Stimulated activated CD4-positive, alpha-beta T cell treated with anti-CD3 and anti-CD28 coated beads, Interleukin-12 subunit alpha, Interleukin-12 subunit beta, amount 100 ng/mL, for 24 hours (primary cell): Measurements from ENCODE around the gene ADA.

Source experiments
- DNase-seq, 2 experiments: peaks; one replicate each; pipeline ENCODE4 v3.0.0-alpha.2; 2020; ENCODE audit warnings: low read depth in 2 of 2

Gene ADA

GRCh38 chr20:44624152-44624551 lies 27.3 kb downstream of the ADA start:
- DNase-seq: no peak

GRCh38 chr20:44622501-44623270 lies 28.8 kb downstream of the ADA start:
- no peak for DNase-seq

- DNase-seq: no peak
Measured at GRCh38 chr20:44621939-44622338, 29.6 kb downstream of the ADA start.

GRCh38 chr20:44621325-44621724 lies 30.2 kb downstream of the ADA start:
- DNase-seq: no peak

- no peak for DNase-seq
Measured at GRCh38 chr20:44620030-44620429, 31.5 kb downstream of the ADA start.

DNA sequence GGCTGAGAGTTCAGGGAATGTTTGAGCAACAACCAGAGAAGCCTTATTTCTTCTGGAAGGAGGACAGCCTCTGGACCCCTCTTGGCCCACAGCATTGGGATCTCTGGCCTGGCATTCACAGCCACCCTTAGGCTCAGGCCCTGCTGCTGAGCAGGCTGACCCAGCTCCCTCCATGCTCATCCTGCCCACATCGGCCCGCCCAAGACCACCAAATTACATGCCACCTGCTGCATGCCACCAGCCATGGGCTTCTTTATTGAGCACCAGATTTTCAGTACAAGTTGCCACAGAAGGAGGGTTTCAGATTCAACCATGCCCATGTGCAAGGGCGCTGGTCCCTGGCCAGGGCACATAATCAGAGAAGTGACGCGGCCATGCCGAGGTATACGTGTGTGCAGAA lies 32.2 kb downstream of the ADA start:
- no peak for DNase-seq

DNA sequence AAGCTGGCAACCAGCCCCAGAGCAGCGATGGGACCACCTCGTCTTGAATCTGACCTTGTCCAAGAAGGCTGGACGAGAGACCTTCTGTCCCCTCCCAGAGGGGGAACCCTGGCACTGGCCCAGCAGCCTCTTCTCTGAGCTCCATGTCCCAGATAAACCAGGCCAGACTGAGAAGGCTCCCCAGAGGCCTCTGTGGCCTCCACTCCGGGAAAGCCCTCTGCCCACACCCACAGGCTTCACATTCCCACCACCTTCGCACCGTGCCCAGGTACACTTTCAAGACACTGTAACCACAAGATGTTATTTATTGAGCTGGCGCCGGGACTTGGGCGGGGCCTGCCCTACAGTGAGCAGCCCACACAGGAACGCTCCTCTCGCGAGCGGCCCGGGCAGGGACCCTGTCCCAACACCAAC lies 33.2 kb downstream of the ADA start:
- peak in 1 of 2 experiments; percentile 20 for DNase-seq

DNA sequence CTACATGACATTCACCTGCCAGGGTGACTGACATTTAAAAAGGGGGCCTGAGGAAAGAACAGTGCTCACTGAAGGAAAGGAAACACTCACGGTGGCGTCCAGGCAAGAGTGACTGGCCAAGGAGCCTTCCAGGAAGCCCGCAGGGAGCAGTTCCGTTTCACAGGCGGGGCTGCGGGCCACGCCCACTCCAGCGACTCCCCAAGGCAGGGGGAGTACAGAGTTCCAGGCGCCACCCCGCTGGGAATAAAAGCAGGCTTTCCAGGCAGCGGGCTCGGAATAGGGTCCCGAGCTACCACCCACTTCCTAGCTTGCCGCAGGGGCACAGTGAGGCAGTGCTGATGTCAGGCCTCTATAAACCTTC lies 34.9 kb downstream of the ADA start:
- DNase-seq: no peak

DNA sequence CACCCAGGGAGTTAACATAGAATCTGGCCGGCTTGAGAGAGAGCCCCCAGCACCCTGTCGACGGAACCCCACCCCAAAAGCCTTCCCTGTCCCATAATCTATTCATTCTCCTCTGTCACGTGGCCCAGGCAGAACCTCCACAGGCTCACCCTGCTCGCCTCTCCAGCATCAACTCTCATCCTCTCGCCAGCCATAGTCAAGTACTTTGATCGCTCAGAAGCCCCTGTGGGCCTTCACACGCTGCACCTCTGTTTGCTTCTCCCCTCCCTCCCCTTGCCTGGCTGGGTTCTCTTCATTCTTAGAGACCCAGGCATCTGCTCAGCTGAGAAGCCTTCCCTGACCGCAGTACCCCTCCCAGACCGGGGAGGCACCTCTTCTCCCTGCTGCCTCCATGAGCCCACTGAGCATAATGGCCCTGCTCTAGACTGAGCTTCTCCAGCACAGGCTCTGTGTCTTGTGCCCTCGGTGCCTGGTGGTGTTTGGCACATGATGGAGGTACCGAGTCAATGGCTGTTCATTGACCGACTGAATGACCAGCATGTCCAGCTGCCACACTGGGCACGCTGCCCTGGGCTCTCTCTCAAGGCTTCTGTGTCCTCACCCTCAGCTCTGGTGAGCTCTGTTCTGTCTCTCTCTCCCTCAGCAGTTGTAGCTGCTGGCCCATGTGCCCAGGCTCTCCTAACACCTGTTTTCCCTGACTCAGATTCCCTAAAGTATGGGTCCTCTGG lies 35.5 kb downstream of the ADA start:
- DNase-seq: no peak

- no peak for DNase-seq
Measured at GRCh38 chr20:44615169-44615791, 36.2 kb downstream of the ADA start.

DNA sequence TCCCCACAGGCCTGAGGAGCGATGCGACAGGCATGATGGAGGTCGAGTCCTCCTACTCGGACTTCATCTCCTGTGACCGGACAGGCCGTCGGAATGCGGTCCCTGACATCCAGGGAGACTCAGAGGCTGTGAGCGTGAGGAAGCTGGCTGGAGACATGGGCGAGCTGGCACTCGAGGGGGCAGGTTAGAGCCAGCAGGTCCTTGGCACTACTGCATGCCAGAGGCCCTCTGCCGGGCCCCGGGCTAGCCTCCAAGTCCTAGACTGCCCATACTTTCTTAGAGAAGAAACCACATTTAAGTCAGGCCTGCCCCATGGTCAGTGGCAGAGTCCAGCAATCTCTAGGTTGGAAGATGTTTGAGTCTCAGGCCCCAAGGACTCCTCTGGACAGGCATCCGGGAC lies 37.0 kb downstream of the ADA start:
- no peak for DNase-seq

GRCh38 chr20:44613575-44613974 lies 37.9 kb downstream of the ADA start:
- DNase-seq: no peak

DNA sequence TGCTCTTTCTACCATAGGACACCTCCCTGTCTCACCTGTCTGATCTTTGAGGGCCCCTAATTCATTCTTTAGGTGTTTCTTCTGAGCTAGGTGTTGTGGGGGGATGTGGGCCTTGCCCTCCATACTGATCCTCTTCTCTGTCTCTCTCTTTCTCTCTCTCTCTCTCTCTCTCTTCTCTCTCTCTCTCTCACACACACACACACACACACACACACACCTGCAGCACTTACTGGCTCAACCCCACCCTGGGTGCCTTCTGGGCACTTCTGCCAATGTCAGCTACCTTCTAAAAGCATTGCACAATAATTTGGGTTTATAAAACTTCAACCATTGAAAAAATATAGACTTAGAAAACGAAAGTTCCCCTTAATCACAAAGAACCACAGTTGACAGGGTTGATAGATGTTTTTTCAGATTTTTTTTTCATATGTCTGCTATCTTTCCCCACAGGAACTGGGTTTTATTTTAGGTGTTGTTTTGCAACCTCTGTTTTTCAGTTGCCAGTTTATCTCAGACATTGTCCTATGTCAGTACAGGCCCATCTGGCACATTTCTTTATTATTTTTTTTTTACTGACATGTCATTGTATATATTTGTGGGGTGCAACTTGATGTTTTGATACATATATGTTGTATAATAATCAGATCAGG lies 41.1 kb downstream of the ADA start:
- DNase-seq: no peak

GRCh38 chr20:44609516-44610312 lies 41.8 kb downstream of the ADA start:
- DNase-seq: peak; percentile 65 to 88

DNA sequence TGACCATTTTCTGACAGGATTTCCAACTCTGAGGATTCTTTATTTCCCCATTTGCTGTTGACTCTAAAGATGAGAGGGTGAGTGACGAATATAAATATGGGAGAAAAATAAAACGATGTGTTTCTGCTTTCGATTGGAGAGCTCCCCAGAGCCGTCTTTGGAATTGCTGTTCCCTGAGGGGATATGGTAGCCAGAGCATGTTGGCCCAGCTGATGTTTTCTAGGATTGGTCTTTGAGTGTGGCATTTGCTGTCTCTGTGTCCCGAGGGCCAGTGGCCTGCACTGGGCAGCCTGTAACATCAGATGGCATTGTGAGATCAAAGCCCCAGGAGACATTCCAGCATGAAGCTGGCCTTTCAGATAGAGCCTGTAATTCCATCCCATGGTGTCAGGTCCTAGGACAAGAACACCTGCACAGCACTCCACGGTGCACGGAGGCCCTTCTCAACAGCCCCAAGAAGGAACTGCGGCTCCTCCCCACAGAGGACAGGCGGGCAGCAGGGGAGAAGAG lies 42.4 kb downstream of the ADA start:
- DNase-seq: no peak

DNA sequence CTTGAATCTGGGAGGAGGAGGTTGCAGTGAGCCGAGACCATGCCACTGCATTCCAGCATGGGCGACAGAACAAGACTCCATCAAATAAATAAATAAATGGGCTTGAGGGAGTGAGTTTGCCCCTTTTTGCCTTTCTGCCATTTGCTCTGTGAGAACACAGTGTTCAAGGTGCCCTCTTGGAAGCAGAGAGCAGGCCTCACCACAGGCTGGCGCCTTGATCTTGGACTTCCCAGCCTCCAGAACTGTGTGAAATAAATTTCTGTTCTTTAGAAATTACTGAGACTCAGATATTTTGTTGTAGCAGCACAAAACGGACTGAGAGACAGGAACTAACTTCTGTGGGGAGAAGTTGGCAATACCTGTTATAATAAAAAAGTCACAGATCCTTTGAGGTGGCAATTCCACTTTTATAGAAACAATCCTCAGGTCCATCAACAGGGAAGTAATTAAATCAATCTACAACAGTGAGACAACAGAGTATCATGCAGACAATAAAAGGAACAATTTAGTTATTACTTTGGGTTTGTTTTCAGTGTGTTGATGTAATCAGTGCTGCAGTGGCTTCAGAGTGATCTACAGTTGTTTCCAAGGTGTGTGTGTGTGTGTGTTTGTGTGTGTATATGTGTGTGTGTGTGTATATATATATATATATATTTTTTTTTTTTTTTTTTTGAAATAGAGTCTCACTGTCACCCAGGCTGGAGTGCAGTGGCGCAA lies 44.6 kb downstream of the ADA start:
- DNase-seq: no peak

DNA sequence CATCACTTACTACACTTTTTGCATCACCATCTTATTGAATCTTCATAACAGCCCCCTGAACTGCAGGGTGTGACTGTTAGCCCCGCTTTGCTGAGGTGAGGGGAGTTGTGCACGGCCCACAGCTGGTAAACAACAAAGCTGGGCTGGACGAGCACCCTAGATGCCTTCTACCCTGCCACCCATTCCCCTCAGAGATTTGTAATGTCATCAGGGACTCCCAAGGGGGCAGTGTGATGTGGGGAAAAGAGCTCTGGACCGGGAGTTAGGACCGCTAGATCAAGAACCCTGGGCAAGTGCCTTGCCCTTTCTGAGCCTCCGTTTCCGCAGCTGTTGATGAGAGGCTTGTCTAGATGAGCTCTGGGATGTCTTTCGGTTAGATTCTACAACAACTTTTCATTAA lies 48.2 kb downstream of the ADA start:
- no peak for DNase-seq

GRCh38 chr20:44601801-44602204 lies 49.7 kb downstream of the ADA start:
- no peak for DNase-seq

- no peak for DNase-seq
Measured at GRCh38 chr20:44601236-44601671, 50.2 kb downstream of the ADA start.

- DNase-seq: no peak
Measured at GRCh38 chr20:44600758-44601201, 50.7 kb downstream of the ADA start.

- DNase-seq: no peak
Measured at GRCh38 chr20:44600301-44600700, 51.2 kb downstream of the ADA start.
